HG03354 (cell line): ENCODE measurements around the gene C4orf50.
"Not testable (repeated sequence)": the region's sequence is repeated elsewhere in the genome, so short reads cannot be mapped to it uniquely, and the experiment has no call there.

Source experiments
- ATAC-seq: cut with Tn5 transposase; IDR thresholded peaks from one replicate; pipeline ENCODE4 v1.9.1; 2021; ENCODE audit warnings: mild to moderate bottlenecking; ENCODE audit not compliant: unreplicated experiment, poor library complexity, severe bottlenecking

The C4orf50 gene

GRCh38 chr4:5996641-5997040, 21.6 kb downstream of the C4orf50 start:
- no peak for ATAC-seq

DNA sequence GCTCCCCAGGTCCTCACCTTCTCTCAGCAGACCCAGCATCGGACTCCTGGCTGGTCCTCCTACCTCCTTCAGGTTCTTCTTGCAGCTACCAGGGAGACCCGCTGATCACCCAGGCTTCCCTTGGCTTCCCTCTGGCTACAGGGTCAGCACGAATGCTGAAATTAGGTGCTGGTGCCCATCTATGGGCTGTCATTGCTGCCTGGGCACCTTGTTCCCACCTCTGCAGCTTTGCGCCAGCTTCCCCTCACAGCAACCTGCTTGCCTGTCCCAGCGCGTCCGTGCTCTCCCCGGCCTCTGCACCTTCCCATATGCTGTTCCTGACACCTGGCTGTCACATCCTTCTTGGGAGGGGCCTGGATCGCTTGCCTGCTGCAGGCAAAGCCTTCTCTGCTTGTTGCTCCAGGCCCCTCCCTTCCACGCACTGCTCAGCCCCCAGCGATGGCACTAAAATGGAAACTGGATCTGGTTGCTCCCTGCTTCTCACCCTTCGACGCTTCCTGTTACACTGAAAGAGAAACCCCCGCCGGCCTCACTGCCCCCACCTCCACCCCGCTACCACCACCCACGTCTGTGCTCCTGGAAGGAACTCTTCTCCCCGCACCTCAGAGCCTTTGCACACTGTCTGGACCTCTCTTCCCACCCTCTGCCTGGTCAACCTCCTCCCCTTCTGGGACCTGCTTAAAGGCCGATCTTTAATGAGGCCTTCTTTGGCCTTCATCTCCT, 22.2 kb downstream of the C4orf50 start:
- ATAC-seq, result no peak

DNA sequence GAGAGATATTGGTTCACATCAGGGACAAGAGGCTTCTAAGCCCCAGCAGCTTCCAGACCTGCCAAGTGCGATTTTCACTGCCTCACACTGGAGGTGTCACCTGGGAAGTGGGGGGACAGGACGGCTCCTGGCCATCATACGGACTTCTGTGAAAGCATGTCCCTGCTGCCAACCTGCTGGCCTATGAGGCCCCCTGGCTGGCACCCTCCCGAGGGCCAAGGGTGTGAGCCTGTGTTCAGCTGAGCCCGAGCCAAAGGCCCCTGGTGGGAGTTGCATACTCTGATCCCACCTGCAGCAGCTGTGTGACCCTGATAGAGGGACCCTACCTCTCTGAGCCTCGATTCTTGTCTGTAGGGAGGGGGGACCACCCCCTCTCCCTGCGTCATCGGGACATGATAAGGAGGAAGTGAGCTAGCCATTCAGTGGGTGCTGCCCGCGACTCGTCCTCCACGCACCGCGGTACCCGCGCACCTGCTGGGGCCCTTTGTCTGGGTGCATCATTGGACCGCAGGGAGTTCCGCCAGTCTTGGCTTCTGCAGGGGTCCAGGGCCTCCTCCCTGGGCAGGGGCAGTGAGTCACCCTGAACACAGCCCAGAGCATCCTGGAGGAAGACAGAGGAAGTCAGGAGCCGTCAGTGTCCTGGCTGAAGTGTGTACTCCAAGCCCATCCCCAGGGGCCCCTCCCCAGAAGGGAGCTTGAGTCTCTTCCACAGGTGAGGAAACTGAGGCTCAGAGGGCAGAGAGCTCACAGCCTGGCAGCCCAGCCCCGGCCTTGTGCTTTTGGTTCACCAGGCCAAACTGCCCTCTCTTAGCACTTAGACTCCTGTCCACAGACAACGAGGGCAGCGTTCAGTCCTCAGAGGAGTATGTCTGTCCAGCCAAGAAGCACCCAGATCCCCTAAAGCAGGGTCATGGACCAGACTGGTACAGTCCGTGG, 24.1 kb downstream of the C4orf50 start:
- ATAC-seq, result no peak

- ATAC-seq, result not testable (repeated sequence)
Measured at GRCh38 chr4:5993346-5993745, 24.9 kb downstream of the C4orf50 start.

GRCh38 chr4:5992828-5993321, 25.4 kb downstream of the C4orf50 start:
- no peak for ATAC-seq

DNA sequence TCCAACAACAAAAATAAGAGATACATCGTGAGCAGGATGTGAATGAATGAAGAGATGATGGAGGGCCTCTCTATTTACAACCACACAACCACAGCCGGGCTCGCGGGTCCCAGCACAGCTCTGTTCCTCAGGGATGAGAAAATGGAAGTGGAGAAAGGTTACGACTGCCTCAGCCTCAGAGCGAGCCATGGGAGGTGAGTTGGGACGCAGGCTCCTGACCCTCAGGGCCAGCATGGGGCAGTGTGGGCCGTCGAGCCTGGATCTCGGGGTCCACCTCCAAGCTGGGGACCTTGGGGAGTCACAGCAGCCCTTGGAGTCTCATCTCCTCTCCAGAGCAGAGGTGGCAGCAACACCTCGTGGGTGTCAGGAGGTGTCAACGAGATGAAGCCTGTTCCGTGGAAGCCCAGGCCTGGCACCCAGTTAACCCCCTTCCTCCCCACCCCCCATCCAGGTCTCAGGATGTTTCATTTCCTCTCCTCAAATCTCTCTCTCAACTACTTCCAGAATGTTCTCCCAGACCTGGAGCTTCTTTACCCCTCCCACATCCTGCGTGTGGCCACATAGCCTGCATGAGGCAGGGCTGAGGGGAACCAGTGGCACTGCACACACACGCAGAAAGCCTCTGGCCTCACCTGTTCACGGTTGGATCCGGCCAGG, 25.9 kb downstream of the C4orf50 start:
- no peak for ATAC-seq

GRCh38 chr4:5991405-5991804, 26.8 kb downstream of the C4orf50 start:
- no peak for ATAC-seq

DNA sequence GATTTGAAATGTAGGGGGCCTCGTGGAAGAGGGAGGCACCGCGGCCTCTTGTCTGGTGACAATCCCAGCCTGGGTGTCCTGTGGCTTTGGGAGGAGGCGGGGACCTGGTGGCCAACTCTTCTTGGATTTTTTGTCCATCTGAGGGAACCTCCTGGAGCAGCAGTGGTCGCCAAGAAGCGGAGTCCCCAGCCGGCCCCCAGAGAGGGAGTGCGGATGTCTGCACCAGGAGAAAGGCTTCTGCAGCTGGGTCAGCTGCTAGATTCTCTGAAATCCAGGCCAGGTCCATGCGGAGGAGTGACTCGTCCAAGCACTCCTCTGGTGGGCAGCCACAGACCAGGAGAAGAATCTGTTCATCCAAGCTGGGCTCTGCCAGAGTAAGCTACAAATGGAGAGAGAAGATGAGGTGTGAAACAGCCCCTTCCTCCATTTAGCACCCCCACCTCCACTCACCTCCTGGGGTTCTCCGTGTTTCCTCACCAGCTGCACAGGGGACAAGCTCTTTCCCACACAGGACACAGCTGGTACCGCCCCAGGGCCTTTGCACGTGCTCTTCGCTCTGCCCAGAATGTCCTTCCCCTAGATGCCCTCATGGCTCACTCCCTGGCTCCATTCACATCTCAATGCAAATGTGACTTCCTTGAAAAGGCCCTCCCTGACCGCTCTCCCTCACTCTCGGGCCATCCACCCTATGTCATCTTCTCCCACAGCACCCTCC, 27.6 kb downstream of the C4orf50 start:
- no peak for ATAC-seq

GRCh38 chr4:5989236-5990225, 28.7 kb downstream of the C4orf50 start:
- no peak for ATAC-seq

DNA sequence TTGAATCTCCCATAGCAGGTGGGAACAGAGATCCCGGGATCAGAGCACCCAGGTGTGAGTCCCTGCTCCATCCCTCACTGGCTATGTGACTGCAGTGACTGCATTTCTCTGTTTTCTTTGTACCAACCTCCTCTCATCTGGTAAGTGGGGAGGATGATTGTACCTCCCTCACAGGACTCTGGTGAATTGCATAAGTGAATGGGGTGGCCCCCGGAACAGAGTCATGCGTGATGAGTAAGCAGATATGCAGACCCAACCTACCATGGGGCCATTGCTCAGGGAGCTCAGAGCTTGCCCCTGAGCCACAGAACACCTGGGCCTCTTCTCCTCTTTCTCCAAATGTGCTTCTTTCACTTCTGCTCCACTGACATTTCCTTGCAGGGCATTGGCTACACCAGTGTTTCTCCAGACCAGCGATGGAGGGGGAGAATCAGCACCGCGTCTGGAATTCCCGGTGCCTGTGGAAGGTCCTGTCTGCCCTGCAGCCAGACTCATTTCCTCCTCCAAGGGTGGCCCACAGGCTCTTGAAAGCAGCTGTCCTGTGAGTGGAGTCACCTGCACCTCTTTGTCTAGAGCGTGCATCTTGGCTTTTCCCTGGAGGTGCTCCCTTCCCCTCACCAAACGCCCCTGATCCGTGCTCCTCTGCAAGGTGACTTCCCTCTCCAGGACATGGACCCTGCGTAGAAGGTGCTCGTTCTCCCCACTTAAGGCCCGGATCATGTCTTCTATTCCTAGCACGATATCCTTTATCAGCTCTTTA, 30.0 kb downstream of the C4orf50 start:
- ATAC-seq, result no peak

DNA sequence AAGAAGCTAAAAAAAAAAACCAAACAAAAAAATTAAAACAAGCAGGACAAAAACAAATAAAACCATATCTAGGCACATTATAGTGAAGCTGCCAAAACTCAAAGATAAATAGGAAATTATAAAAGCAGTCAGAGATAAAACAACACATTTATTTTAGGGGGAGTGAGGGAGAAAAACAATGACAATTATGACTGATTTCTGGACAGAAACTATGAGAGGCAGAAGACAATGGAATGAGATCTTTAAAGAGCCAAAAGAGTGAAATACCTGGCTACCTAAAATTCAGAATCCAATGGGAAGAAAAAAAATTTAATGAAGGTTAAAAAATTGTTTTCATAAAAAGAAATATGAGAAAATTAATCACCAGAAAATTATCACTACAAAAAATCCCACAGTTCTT, 33.4 kb downstream of the C4orf50 start:
- no peak for ATAC-seq

- no peak for ATAC-seq
Measured at GRCh38 chr4:5982156-5982973, 35.9 kb downstream of the C4orf50 start.

GRCh38 chr4:5980436-5981155, 37.6 kb downstream of the C4orf50 start:
- no peak for ATAC-seq

- no peak for ATAC-seq
Measured at GRCh38 chr4:5979981-5980380, 38.2 kb downstream of the C4orf50 start.

DNA sequence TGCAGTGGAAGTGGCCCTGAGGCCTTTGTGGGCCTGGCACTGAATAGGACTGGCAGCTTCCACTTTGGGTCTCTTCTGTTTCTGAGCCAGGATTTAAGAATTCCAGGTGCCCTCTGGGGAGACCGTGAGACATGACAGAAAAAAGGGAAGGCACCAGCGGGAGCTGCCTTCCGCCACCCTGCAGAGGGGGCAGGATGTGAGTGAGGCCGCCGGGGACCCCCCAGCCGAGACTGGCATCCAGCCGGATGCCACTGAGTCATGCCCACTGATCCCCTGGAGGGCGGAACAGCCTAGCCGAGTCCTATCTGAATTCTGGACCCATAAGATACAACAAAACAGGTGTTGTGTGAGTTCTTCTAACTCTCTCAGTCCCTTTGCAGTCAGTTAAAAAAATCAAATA, 41.3 kb downstream of the C4orf50 start:
- no peak for ATAC-seq

DNA sequence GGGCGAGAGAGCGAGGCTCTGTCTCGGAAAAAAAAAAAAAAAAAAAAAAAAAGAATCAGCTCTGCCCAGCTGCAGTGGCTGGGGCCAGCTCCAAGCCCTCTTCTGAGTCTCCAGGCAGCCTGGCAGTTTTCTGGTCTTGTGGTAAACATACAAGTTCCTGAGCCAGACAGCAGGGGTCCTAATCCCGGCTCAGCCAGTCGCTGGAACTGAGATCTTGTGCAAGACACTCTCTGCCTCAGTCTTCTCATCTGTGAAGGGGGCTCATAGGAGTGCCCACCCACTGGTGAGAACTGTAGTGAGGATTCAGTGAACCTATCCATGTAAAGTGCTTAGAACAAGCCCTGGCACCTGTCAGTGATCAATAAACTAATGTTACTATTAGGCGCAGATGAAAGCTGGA, 41.8 kb downstream of the C4orf50 start:
- no peak for ATAC-seq
